Measurements from ENCODE around the gene USH2A.

DNA sequence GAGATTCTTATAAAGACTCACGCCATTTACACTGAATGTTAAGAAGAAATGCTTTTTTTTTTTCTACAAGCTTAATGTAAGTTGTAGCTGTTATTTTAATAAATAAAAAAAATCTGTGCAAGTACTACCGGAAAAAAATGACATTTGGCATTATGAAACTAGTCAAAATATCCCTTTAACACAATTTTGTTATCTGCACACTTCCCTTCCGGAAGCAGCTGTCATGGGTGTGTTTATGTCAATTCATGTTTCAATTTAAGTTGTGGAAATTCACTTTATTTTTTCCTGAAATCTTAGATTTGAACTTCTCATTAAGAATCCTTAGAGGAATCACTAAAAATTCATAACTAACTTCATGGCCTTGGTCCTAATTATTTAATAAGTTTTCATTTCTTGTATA is 548.0 kb downstream of the USH2A start:
- TF ChIP-seq POLR2A (IDR thresholded peaks at IDR 0.05; ENCODE audit: low read length) (no peak), GATA1 (IDR thresholded peaks at IDR 0.05; ENCODE audit: low read depth, low read length) (no peak)
